Testis (tissue), 3 donors: ENCODE measurements around the gene GJA4. TPM values are rescaled to one million over a fixed set of nuclear protein-coding genes. Genes with fewer than 3 reads are reported as not detected.

ENCODE experiments used
- DNase-seq: peaks from one replicate; pipeline ENCODE4 v3.0.0-alpha.2; 2019
- H3K27ac ChIP-seq, 2 donors: fragments of 200-600 bp; sonication (generic); one replicate each; pipeline ENCODE4 v1.5.1; 2019
- H3K27me3 ChIP-seq: fragments of 200-600 bp; sonication (generic); one replicate; pipeline ENCODE4 v1.5.1; 2019
- H3K36me3 ChIP-seq: fragments of 200-600 bp; sonication (generic); one replicate; pipeline ENCODE4 v1.5.1; 2017; ENCODE audit warnings: low read depth; ENCODE audit errors: missing control alignments
- H3K4me1 ChIP-seq: fragments of 200-600 bp; sonication (generic); one replicate; pipeline ENCODE4 v1.5.1; 2019
- H3K4me3 ChIP-seq, 2 donors: fragments of 200-600 bp; sonication (generic); one replicate each; pipeline ENCODE4 v1.5.1; 2017 to 2019
- H3K9me3 ChIP-seq: fragments of 200-600 bp; sonication (generic); one replicate; pipeline ENCODE4 v1.5.1; 2017
- POLR2A ChIP-seq: fragments of 450-650 bp; IDR thresholded peaks from one replicate; pipeline ENCODE4 v1.6.1; 2017; ENCODE audit warnings: antibody characterized with exemption, mild to moderate bottlenecking, moderate library complexity
- WGBS, 2 donors: methylation state at CpG; one replicate each; pipeline ENCODE4 v1.1.5; 2018; 5-methylcytosine and 5-hydroxymethylcytosine counted together
- intact Hi-C: fragments of 100-400 bp; cut with DNase I; formaldehyde crosslinking; loops from one replicate; pipeline ENCODE4 v1.15.1; 2023; ENCODE audit warnings: low total_unique reads
- polyA plus RNA-seq: library from polyadenylated mRNA; stranded (reverse); fragments of 350-450 nt; fragmentation: Illumina TruSeq; extraction: RNeasy Lipid Tissue Mini Kit (QIAGEN cat#74804); gene quantifications from one replicate; pipeline ENCODE4 v1.2.3, GENCODE V29; 2014; ENCODE audit warnings: low read depth, low replicate concordance; ENCODE audit not compliant: insufficient read depth
- total RNA-seq, 2 donors: library from RNA; depleted of rRNA; stranded (reverse); fragments of >200 nt; gene quantifications; one replicate each; pipeline ENCODE4 v1.2.3, GENCODE V29; 2016
- TF ChIP-seq, protein P1 (sequence below), 3 experiments: fragments of 450-650 bp in 2 of 3; fragments of 200-600 bp in 1 of 3; sonication (generic) in 1 of 3; IDR thresholded peaks; one replicate each; pipeline ENCODE4 v1.5.1; 2016 to 2019; ENCODE audit warnings: antibody characterized with exemption in 3 of 3, mild to moderate bottlenecking in 2 of 3, moderate library complexity in 1 of 3

GJA4 gene
- total and polyA plus RNA-seq, 3 donors from 2014 or later = 10.9 to 11.9 (median 11.3) TPM

GRCh38 chr1:34746101-34746500 lies 46.7 kb upstream of the GJA4 start:
- H3K27ac ChIP-seq = no peak overlapping the region
- TF ChIP-seq, protein P1, sequence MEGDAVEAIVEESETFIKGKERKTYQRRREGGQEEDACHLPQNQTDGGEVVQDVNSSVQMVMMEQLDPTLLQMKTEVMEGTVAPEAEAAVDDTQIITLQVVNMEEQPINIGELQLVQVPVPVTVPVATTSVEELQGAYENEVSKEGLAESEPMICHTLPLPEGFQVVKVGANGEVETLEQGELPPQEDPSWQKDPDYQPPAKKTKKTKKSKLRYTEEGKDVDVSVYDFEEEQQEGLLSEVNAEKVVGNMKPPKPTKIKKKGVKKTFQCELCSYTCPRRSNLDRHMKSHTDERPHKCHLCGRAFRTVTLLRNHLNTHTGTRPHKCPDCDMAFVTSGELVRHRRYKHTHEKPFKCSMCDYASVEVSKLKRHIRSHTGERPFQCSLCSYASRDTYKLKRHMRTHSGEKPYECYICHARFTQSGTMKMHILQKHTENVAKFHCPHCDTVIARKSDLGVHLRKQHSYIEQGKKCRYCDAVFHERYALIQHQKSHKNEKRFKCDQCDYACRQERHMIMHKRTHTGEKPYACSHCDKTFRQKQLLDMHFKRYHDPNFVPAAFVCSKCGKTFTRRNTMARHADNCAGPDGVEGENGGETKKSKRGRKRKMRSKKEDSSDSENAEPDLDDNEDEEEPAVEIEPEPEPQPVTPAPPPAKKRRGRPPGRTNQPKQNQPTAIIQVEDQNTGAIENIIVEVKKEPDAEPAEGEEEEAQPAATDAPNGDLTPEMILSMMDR (IDR thresholded peaks at IDR 0.05) = no peak
- H3K27me3 ChIP-seq = no peaks in the 10 kb centered on the region
- H3K4me1 ChIP-seq = no peaks in the 10 kb centered on the region
- no peaks in the 10 kb centered on the region for H3K9me3 ChIP-seq
- WGBS, 2 donors = 86 to 99% methylated on average over 2 to 4 of the region's 4 CpGs
- H3K4me3 ChIP-seq = no peak overlapping the region
- intact Hi-C loops = loop anchor here (10.0 kb wide), 1 partner anchor 1111 kb away; no protein-coding TSS in a partner anchor
- H3K36me3 ChIP-seq = no peaks in the 10 kb centered on the region
- no peak for DNase-seq

GRCh38 chr1:34746785-34747637 lies 45.8 kb upstream of the GJA4 start:
- no peak for DNase-seq
- Histone ChIP-seq H3K4me1 (no peaks in the 10 kb centered on the region), H3K27me3 (no peaks in the 10 kb centered on the region), H3K27ac (no peak overlapping the region), H3K9me3 (no peaks in the 10 kb centered on the region), H3K4me3 (no peak overlapping the region), H3K36me3 (no peaks in the 10 kb centered on the region)
- WGBS, 2 donors = 67 to 70% methylated on average over 18 of the region's 18 CpGs
- no peak for TF ChIP-seq POLR2A
- TF ChIP-seq, protein P1 (IDR thresholded peaks at IDR 0.05) = no peak
- intact Hi-C loops = loop anchor here (10.0 kb wide), 1 partner anchor 1112 kb away; no protein-coding TSS in a partner anchor

DNA sequence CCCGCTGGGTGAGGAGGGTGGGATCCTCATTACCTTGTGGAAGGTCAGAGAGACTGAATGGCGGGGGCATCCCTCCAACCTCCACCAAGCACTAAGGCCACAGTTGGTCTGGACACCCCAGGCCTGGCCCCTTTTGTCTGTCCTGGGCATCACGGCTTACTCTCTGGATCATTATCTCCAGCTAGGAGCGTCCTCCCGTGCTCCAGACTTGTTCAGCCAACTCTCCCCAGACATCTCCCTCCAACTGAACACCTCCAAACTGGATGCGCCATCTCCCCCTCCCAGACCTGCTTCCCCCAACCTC lies 45.2 kb upstream of the GJA4 start:
- 66 to 81% methylated on average over 6 of the region's 6 CpGs for WGBS, 2 donors
- H3K4me3 ChIP-seq = no peak overlapping the region
- intact Hi-C loops = loop anchor here (10.0 kb wide), 1 partner anchor 1113 kb away; no protein-coding TSS in a partner anchor
- no peak overlapping the region for H3K27ac ChIP-seq
- H3K27me3 ChIP-seq = no peaks in the 10 kb centered on the region
- H3K9me3 ChIP-seq = no peaks in the 10 kb centered on the region
- no peaks in the 10 kb centered on the region for H3K36me3 ChIP-seq
- no peaks in the 10 kb centered on the region for H3K4me1 ChIP-seq
- TF ChIP-seq POLR2A = no peak
- DNase-seq = no peak

DNA sequence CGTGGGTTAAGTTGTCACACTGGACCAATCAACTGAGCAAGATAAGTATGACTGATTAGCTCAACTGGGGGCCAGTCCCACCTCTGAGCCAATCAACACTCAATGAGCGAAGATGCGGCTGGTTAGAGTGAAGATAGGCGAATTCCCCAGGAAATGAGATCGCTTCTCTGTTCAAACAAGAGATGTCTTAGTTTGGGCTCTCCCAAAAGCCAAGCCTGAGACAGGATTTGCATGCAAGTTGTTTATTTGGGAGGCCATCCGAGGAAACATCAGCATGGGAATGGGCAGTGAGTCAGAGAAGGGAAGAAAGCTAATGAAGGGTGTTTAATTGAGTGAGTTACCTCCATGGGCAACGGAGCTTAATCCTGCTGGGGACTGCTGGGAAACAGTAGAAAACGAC lies 42.8 kb upstream of the GJA4 start:
- no peaks in the 10 kb centered on the region for H3K36me3 ChIP-seq
- H3K4me1 ChIP-seq = no peaks in the 10 kb centered on the region
- TF ChIP-seq, protein P1 (IDR thresholded peaks at IDR 0.05) = no peak
- TF ChIP-seq POLR2A = no peak
- intact Hi-C loops = loop anchor here (10.0 kb wide), 1 partner anchor 1115 kb away; no protein-coding TSS in a partner anchor
- WGBS, 2 donors = 69 to 70% methylated on average over 8 of the region's 8 CpGs
- H3K27me3 ChIP-seq = no peaks in the 10 kb centered on the region
- DNase-seq = no peak
- no peak overlapping the region for H3K27ac ChIP-seq
- no peak overlapping the region for H3K4me3 ChIP-seq
- no peaks in the 10 kb centered on the region for H3K9me3 ChIP-seq

GRCh38 chr1:34750610-34751009 lies 42.2 kb upstream of the GJA4 start:
- Histone ChIP-seq H3K9me3 (no peaks in the 10 kb centered on the region), H3K36me3 (no peaks in the 10 kb centered on the region), H3K27ac (no peak overlapping the region), H3K4me3 (no peak overlapping the region), H3K4me1 (no peaks in the 10 kb centered on the region), H3K27me3 (no peaks in the 10 kb centered on the region)
- DNase-seq = no peak
- intact Hi-C loops = no loop called here
- TF ChIP-seq, protein P1 (IDR thresholded peaks at IDR 0.05) = no peak
- 92 to 96% methylated on average over 5 of the region's 5 CpGs for WGBS, 2 donors
